Psoas muscle (tissue), 8 donors: ENCODE results near the gene HLA-DMA. TPM values are rescaled to one million over a fixed set of nuclear protein-coding genes. Genes with fewer than 3 reads are reported as not detected.

Experiments
- ATAC-seq, 4 donors: fragments of 200-7000 bp; cut with Tn5 transposase; one replicate each; pipeline ENCODE4 v1.9.1; 2020; ENCODE audit warnings: moderate library complexity in 3 of 4, mild to moderate bottlenecking in 2 of 4
- DNase-seq, 2 donors: peaks; one replicate each; pipeline ENCODE4 v3.0.0-alpha.2; 2020
- H3K27ac ChIP-seq: fragments of 200-600 bp; one replicate; pipeline ENCODE4 v1.8.0; 2022
- H3K27me3 ChIP-seq, 3 donors: fragments of 200-600 bp in 1 of 3; one replicate each; pipeline versions ENCODE4 v1.6.1 to v1.8.0; 2013 to 2022; ENCODE audit warnings: low read length in 2 of 3, mild to moderate bottlenecking in 2 of 3, moderate library complexity in 1 of 3; ENCODE audit not compliant: insufficient read depth in 3 of 3
- H3K36me3 ChIP-seq, 2 donors: fragments of 200-600 bp in 1 of 2; one replicate each; pipeline versions ENCODE4 v1.6.1 to v1.8.0; 2013 to 2022; ENCODE audit warnings: low read depth in 1 of 2, mild to moderate bottlenecking in 1 of 2, moderate library complexity in 1 of 2; ENCODE audit not compliant: insufficient read depth in 1 of 2
- H3K4me1 ChIP-seq: fragments of 200-600 bp; one replicate; pipeline ENCODE4 v1.8.0; 2022
- H3K4me3 ChIP-seq: fragments of 200-600 bp; one replicate; pipeline ENCODE4 v1.8.0; 2022; ENCODE audit warnings: mild to moderate bottlenecking
- H3K9me3 ChIP-seq: fragments of 200-600 bp; one replicate; pipeline ENCODE4 v1.8.0; 2022
- WGBS, 3 donors: extraction: QIAGEN DNeasy Blood & Tissue Kit; methylation state at CpG; one replicate each; pipeline versions ENCODE4 v1.1.6 to v1.1.7; 2013; 5-methylcytosine and 5-hydroxymethylcytosine counted together
- intact Hi-C, 2 donors: fragments of 100-400 bp; cut with DNase I; formaldehyde crosslinking; loops; one replicate each; pipeline versions ENCODE4 v1.11.0 to v1.14.2; 2022
- polyA plus RNA-seq, 3 donors: library from polyadenylated mRNA; stranded (reverse); fragments of 200-250 nt; gene quantifications; one replicate each; pipeline ENCODE4 v1.2.3, GENCODE V29; 2013
- total RNA-seq, 4 donors: library from RNA; stranded (reverse); fragmentation: NEBNext Ultra II Directional in 2 of 4; extraction: Animal tissue kit (Norgen Biotek cat#: 25700) in 2 of 4; gene quantifications; one replicate each; pipeline versions ENCODE4 v1.2.1 to v1.2.4, GENCODE V29; 2021 to 2023
- TF ChIP-seq, protein P1 (sequence below): fragments of 200-600 bp; IDR thresholded peaks from one replicate; pipeline ENCODE4 v1.8.0; 2022; ENCODE audit warnings: antibody characterized with exemption
- donor health status: healthy with polysubstance abuse.
- donor health status: DM: no; HTN: no; CAD: no; lungs with moderate emphysema.
- donor health status: Bipolar disorder and iron deficiency.
- donor health status: healthy.
- donor health status: DM: yes; HTN: yes; CAD: no.
- donor health status: DM: no; HTN: no; CAD: no.
- donor health status: DM: no; HTN: no; CAD: no.
- donor health status: DM: yes; HTN: yes; CAD: no.

Gene HLA-DMA
- total and polyA plus RNA-seq, 7 donors, result 3.2 to 12.0 (median 7.3) TPM

DNA sequence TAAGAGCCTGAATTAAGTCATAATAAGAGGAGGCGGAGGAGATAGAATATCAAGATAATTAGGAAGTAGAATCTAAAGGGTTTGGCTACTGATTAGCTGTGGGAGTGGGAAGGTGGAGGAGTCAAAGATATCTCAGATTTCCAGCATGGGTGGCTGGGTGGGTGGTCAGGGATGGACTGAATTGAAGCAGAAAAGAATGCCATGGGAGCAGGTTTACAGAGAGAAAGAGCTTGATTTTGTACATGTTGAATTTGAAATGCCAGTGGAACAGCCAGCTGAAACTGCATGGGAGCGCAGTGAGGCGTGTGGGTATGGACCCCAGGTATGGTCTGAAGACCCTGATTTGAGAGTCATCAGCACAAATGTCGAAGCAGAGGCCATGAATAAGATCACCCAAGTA lies 1.4 kb upstream of the HLA-DMA start:
- Histone ChIP-seq H3K4me3 (no peak overlapping the region), H3K4me1 (peaks cover 18% of the 10 kb centered on the region), H3K27me3 (no peaks in the 10 kb centered on the region), H3K27ac (no peak overlapping the region), H3K9me3 (no peaks in the 10 kb centered on the region), H3K36me3 (no peaks in the 10 kb centered on the region)
- TF ChIP-seq, protein P1, sequence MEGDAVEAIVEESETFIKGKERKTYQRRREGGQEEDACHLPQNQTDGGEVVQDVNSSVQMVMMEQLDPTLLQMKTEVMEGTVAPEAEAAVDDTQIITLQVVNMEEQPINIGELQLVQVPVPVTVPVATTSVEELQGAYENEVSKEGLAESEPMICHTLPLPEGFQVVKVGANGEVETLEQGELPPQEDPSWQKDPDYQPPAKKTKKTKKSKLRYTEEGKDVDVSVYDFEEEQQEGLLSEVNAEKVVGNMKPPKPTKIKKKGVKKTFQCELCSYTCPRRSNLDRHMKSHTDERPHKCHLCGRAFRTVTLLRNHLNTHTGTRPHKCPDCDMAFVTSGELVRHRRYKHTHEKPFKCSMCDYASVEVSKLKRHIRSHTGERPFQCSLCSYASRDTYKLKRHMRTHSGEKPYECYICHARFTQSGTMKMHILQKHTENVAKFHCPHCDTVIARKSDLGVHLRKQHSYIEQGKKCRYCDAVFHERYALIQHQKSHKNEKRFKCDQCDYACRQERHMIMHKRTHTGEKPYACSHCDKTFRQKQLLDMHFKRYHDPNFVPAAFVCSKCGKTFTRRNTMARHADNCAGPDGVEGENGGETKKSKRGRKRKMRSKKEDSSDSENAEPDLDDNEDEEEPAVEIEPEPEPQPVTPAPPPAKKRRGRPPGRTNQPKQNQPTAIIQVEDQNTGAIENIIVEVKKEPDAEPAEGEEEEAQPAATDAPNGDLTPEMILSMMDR, result no peak
- ATAC-seq, result no peak
- 89 to 94% (median 94%) methylated on average over 4 of the region's 4 CpGs for WGBS, 3 donors
- DNase-seq, result no peak
- intact Hi-C loops, result loop anchor here in 1 of 2 donors (5.0 kb wide), 1 partner anchor 67 kb away; no protein-coding TSS in a partner anchor

GRCh38 chr6:32953775-32954174 lies 878 bp upstream of the HLA-DMA start:
- DNase-seq (no peak), ATAC-seq (no peak)
- intact Hi-C loops, result loop anchor here in 1 of 2 donors (5.0 kb wide), 1 partner anchor 66 kb away; no protein-coding TSS in a partner anchor
- WGBS, 3 donors, result 59 to 83% (median 72%) methylated on average over 4 of the region's 4 CpGs
- peaks cover 18% of the 10 kb centered on the region for H3K4me1 ChIP-seq
- no peaks in the 10 kb centered on the region for H3K27me3 ChIP-seq
- TF ChIP-seq, protein P1, result no peak
- H3K36me3 ChIP-seq, result no peaks in the 10 kb centered on the region
- no peaks in the 10 kb centered on the region for H3K9me3 ChIP-seq
- peak overlapping the region; percentile 79 for H3K27ac ChIP-seq
- H3K4me3 ChIP-seq, result no peak overlapping the region

DNA sequence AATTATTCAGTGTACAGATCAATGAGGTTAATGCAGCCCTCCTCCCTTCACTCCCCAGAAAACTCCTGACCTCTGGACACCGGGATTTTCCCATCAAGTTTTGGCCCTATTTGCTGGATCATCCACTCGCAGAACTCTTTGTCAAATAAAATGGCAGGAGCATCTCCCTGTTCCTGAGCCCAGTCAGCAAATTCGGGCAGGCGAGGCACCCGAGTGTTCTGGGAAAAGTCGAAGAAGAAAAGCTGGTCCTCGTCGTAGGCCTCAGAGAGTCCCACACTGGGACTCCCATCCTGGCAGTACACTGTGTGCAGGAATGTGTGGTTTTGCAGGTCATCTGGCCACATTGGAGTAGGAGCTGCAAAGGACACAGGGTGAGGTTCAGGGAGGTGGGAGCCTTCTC lies 2.4 kb downstream of the HLA-DMA start:
- TF ChIP-seq, protein P1, result no peak
- H3K4me3 ChIP-seq, result no peak overlapping the region
- no peak for DNase-seq
- H3K36me3 ChIP-seq, result no peaks in the 10 kb centered on the region
- peaks cover 18% of the 10 kb centered on the region for H3K4me1 ChIP-seq
- intact Hi-C loops, result loop anchor here in 1 of 2 donors (5.0 kb wide), 1 partner anchor 63 kb away; no protein-coding TSS in a partner anchor
- ATAC-seq, result no peak
- H3K9me3 ChIP-seq, result peaks cover 5% of the 10 kb centered on the region
- H3K27ac ChIP-seq, result no peak overlapping the region
- 89 to 93% (median 90%) methylated on average over 8 of the region's 8 CpGs for WGBS, 3 donors
- H3K27me3 ChIP-seq, result no peaks in the 10 kb centered on the region

DNA sequence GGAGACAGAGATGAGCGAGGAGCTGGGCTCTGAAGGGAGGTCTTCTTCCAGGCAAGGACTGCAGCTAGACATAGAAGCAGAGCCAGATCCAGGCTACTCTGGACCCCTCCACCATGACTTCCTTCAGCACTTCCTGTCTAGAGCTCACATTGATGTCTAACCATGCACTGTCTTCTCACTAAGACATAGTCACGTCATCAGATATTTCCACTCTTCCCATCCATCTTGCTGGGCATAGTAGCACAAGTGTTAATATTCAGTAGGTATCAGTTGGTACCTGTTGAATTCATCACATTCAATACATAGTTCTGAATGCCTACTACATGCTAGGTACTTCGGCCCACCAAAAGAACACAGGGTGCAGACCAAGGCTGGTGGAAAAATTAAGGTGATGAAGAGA lies 2.9 kb downstream of the HLA-DMA start:
- 89 to 98% (median 97%) methylated on average over 3 of the region's 3 CpGs for WGBS, 3 donors
- no peaks in the 10 kb centered on the region for H3K36me3 ChIP-seq
- no peak for DNase-seq
- ATAC-seq, result no peak
- H3K4me3 ChIP-seq, result no peak overlapping the region
- H3K27ac ChIP-seq, result no peak overlapping the region
- TF ChIP-seq, protein P1, result no peak
- H3K9me3 ChIP-seq, result peaks cover 5% of the 10 kb centered on the region
- intact Hi-C loops, result loop anchor here in 1 of 2 donors (5.0 kb wide), 1 partner anchor 63 kb away; no protein-coding TSS in a partner anchor
- peaks cover 18% of the 10 kb centered on the region for H3K4me1 ChIP-seq
- no peaks in the 10 kb centered on the region for H3K27me3 ChIP-seq

DNA sequence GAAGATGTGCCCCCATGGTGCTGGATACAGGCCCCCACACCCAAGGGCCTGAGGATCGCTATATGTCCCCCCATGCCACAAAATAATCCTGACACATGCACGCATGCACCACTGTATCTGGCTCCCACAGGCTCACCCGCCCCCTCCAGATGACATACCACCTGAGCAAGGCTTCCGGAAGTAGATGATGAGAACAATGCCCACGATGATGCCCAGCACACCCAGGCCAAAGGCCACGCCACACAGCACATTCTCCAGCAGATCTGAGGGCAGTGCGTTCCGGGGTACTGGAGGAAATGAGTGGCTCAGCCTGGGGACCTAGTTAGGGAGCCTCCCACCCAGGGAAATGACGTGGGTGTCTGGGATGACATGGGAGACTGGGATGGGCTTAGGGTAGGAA lies 3.8 kb downstream of the HLA-DMA start:
- no peak overlapping the region for H3K27ac ChIP-seq
- TF ChIP-seq, protein P1, result no peak
- H3K4me1 ChIP-seq, result peaks cover 18% of the 10 kb centered on the region
- no peak overlapping the region for H3K4me3 ChIP-seq
- no peaks in the 10 kb centered on the region for H3K27me3 ChIP-seq
- ATAC-seq (no peak), DNase-seq (no peak)
- intact Hi-C loops, result no loop called here
- 86 to 92% (median 87%) methylated on average over 9 of the region's 9 CpGs for WGBS, 3 donors
- no peaks in the 10 kb centered on the region for H3K36me3 ChIP-seq
- peaks cover 5% of the 10 kb centered on the region for H3K9me3 ChIP-seq
